K562 (cell line): ENCODE measurements around the gene CBFA2T3. TPM values are rescaled to one million over a fixed set of nuclear protein-coding genes. Genes with fewer than 3 reads are reported as not detected.

ENCODE experiments used
- ATAC-seq: fragments of 200-7000 bp; cut with Tn5 transposase; 3 replicates; pipeline ENCODE4 v1.9.1; 2020; ENCODE audit warnings: moderate library complexity
- BruUV-seq: library from RNA; stranded (reverse); fragments of 400-500 nt; replicated peaks from 2 replicates; lab custom pipeline; 2021; lab: Mats Ljungman, UMichigan
- CTCF ChIA-PET: fragments of 300-600 bp; formaldehyde crosslinking; extraction: SDS; loops from one replicate; lab custom pipeline; 2021; ENCODE audit warnings: low intra/inter-chr PET ratio; lab: Yijun Ruan, JAX
- POLR2A ChIA-PET: fragments of 300-600, 350-650 bp; sonication (Branson Sonifier 250); formaldehyde crosslinking; extraction: SDS; loops from one replicate; lab custom pipeline; 2021; ENCODE audit warnings: antibody characterized with exemption, inconsistent platforms; lab: Yijun Ruan, JAX
- DNase-seq, 4 experiments: peaks; one replicate each; pipeline versions ENCODE4 v3.0.0 to v3.0.0-alpha.2; 2011 to 2018; ENCODE audit warnings: low spot score in 3 of 4, mixed read lengths in 3 of 4; ENCODE audit errors: extremely low read depth in 1 of 4
- FAIRE-seq: peaks from 2 replicates; lab custom pipeline; 2011; peaks lifted over from hg19 to GRCh38; lab: Jason Lieb, UNC
- H2AFZ ChIP-seq: 2 replicates; pipeline ENCODE4 v1.6.0; 2011; ENCODE audit warnings: low read depth, low read length, control low read depth, inconsistent platforms
- H3K27ac ChIP-seq: fragments of 200-600 bp; 3 replicates; pipeline ENCODE4 v1.8.0; 2011; ENCODE audit warnings: low read depth, mild to moderate bottlenecking, control low read depth, inconsistent platforms, low read length, moderate library complexity, mixed read lengths; ENCODE audit errors: extremely low read depth
- H3K27me3 ChIP-seq, 2 experiments: fragments of 300-600 bp in 1 of 2; 2 replicates in 1 of 2; 3 replicates in 1 of 2; pipeline versions ENCODE4 v1.6.0 to v1.8.0; 2011; ENCODE audit warnings: inconsistent platforms in 2 of 2, low read length in 2 of 2, mild to moderate bottlenecking in 1 of 2, mixed read lengths in 1 of 2, moderate library complexity in 1 of 2; ENCODE audit not compliant: control insufficient read depth in 2 of 2, insufficient read depth in 2 of 2
- H3K36me3 ChIP-seq: fragments of 300-600 bp; 3 replicates; pipeline ENCODE4 v1.8.0; 2011; ENCODE audit warnings: mild to moderate bottlenecking, low read length, inconsistent platforms; ENCODE audit not compliant: control insufficient read depth, insufficient read depth
- H3K4me1 ChIP-seq, 2 experiments: fragments of 200-600 bp in 1 of 2; replicated peaks in 1 of 2; 2 replicates in 1 of 2; 3 replicates in 1 of 2; pipeline versions ENCODE4 v1.5.1 to v1.8.0; 2011; ENCODE audit warnings: inconsistent platforms in 2 of 2, low read length in 2 of 2, mild to moderate bottlenecking in 1 of 2, mixed read lengths in 1 of 2, moderate library complexity in 1 of 2; ENCODE audit not compliant: control insufficient read depth in 2 of 2, insufficient read depth in 2 of 2
- H3K4me2 ChIP-seq: 2 replicates; pipeline ENCODE4 v1.6.1; 2011; ENCODE audit warnings: low read length, control low read depth, inconsistent platforms, mixed read lengths; ENCODE audit not compliant: insufficient read depth
- H3K4me3 ChIP-seq: fragments of 200-600 bp; sonication (generic), shearing (Covaris generic); 2 replicates; pipeline ENCODE4 v1.5.1; 2016; ENCODE audit warnings: control low read depth, inconsistent platforms
- H3K79me2 ChIP-seq: fragments of 200-600 bp; 3 replicates; pipeline ENCODE4 v1.8.0; 2011; ENCODE audit warnings: low read length, inconsistent platforms; ENCODE audit not compliant: control insufficient read depth, insufficient read depth
- H3K9ac ChIP-seq, 2 experiments: 2 replicates each; pipeline versions ENCODE4 v1.6.0 to v1.6.1; 2011; ENCODE audit warnings: low read depth in 2 of 2, low read length in 2 of 2, control low read depth in 1 of 2, inconsistent platforms in 1 of 2, mild to moderate bottlenecking in 1 of 2, mixed read lengths in 1 of 2; ENCODE audit not compliant: insufficient read depth in 1 of 2
- H3K9me1 ChIP-seq: one replicate; pipeline ENCODE4 v1.6.0; 2011; ENCODE audit warnings: inconsistent platforms, mild to moderate bottlenecking, low read length, moderate library complexity; ENCODE audit not compliant: control insufficient read depth, insufficient read depth
- H3K9me3 ChIP-seq: replicated peaks from 2 replicates; pipeline ENCODE4 v1.5.1; 2011; ENCODE audit warnings: low read depth, low read length, inconsistent platforms; ENCODE audit not compliant: control insufficient read depth, insufficient read depth
- H4K20me1 ChIP-seq: replicated peaks from 2 replicates; pipeline ENCODE4 v1.6.1; 2011; ENCODE audit warnings: low read length, inconsistent platforms, mixed read lengths; ENCODE audit not compliant: control insufficient read depth, insufficient read depth
- C11orf30 ChIP-seq: fragments of 450-650 bp; IDR thresholded peaks from 2 replicates; pipeline ENCODE4 v1.6.1; 2016; ENCODE audit warnings: low read depth, mild to moderate bottlenecking
- GATAD2B ChIP-seq: fragments of 450-650 bp; IDR thresholded peaks from 2 replicates; pipeline ENCODE4 v1.6.1; 2017; ENCODE audit warnings: mild to moderate bottlenecking, borderline replicate concordance
- KLF10 ChIP-seq: fragments of 250-450 bp; sonication (Bioruptor Pico); IDR thresholded peaks from 2 replicates; pipeline ENCODE4 v1.6.1; 2021; ENCODE audit warnings: matching md5 sums
- MAFK ChIP-seq: IDR thresholded peaks from 2 replicates; pipeline ENCODE4 v1.6.1; 2011; ENCODE audit warnings: low read length, improper control_type of control experiment
- RAD51 ChIP-seq: fragments of 450-650 bp; IDR thresholded peaks from 2 replicates; pipeline ENCODE4 v1.7.1; 2016; ENCODE audit warnings: low read depth, mild to moderate bottlenecking, borderline replicate concordance
- SMAD2 ChIP-seq: fragments of 150-350 bp; IDR thresholded peaks from 2 replicates; pipeline ENCODE4 v1.6.1; 2014; ENCODE audit warnings: low read depth, mild to moderate bottlenecking, low read length
- SMAD3 ChIP-seq: fragments of 450-650 bp; formaldehyde crosslinking; conservative IDR thresholded peaks from 2 replicates; pipeline ENCODE4 v1.4.0; 2020; ENCODE audit warnings: mild to moderate bottlenecking
- TAF9B ChIP-seq: fragments of 450-650 bp; IDR thresholded peaks from 2 replicates; pipeline ENCODE4 v1.6.1; 2018; ENCODE audit warnings: mild to moderate bottlenecking; ENCODE audit not compliant: partially characterized antibody
- TBP ChIP-seq: optimal IDR thresholded peaks from 2 replicates; pipeline ENCODE3; 2011; ENCODE audit warnings: low read depth, low read length, improper control_type of control experiment
- ZBTB26 ChIP-seq: fragments of 450-650 bp; formaldehyde crosslinking; IDR thresholded peaks from 2 replicates; pipeline ENCODE4 v1.4.0; 2022; ENCODE audit warnings: missing genetic modification characterization
- ZNF224 ChIP-seq: sonication (generic); formaldehyde crosslinking; IDR thresholded peaks from 2 replicates; pipeline ENCODE4 v1.8.0; 2022; ENCODE audit warnings: mild to moderate bottlenecking, missing genetic modification reagents
- ZNF592 ChIP-seq: fragments of 450-650 bp; IDR thresholded peaks from 2 replicates; pipeline ENCODE4 v1.6.1; 2017; ENCODE audit warnings: antibody characterized with exemption, mild to moderate bottlenecking
- ZNF717 ChIP-seq: fragments of 250-450 bp; sonication (Bioruptor Pico); IDR thresholded peaks from 2 replicates; pipeline ENCODE4 v1.5.0; 2021
- WGBS: fragments of 100-300 bp; shearing (Covaris generic); methylation state at CpG from one replicate; pipeline ENCODE4 v1.1.6; 2016; ENCODE audit warnings: low coverage, mixed read lengths; ENCODE audit not compliant: insufficient coverage; ENCODE audit errors: missing lambda C conversion rate; 5-methylcytosine and 5-hydroxymethylcytosine counted together
- in situ Hi-C: fragments of 300-500 bp; cut with MboI; formaldehyde crosslinking; loops from 4 replicates; pipeline ENCODE4 v1.15.0; 2018; ENCODE audit warnings: inconsistent platforms, mixed read lengths
- intact Hi-C: fragments of 100-400 bp; cut with micrococcal nuclease; formaldehyde crosslinking; loops from 2 replicates; pipeline ENCODE4 v1.14.2; 2022
- polyA plus RNA-seq, 8 experiments: library from polyadenylated mRNA; depleted of rRNA in 4 of 8; stranded (reverse) in 5 of 8; unstranded in 3 of 8; fragments of >200 nt; fragmentation: Nextera tagmentation in 2 of 8; fragmentation: Illumina TruSeq in 1 of 8; extraction: Ambion mirVana in 2 of 8; extraction: Trizol in 1 of 8; gene quantifications; 2 replicates each; pipeline versions ENCODE4 v1.2.1 to v1.2.3, GENCODE V29; 2011 to 2014; ENCODE audit warnings: inconsistent platforms in 1 of 8, missing spikeins in 1 of 8
- total RNA-seq, 7 experiments: library from RNA; depleted of rRNA in 6 of 7; stranded (reverse); fragments of >200 nt in 6 of 7; fragmentation: Illumina TruSeq in 2 of 7; extraction: Trizol in 2 of 7; gene quantifications; 2 replicates each; pipeline versions ENCODE4 v1.2.1 to v1.2.3, GENCODE V29; 2011 to 2021; ENCODE audit warnings: low replicate concordance in 1 of 7

CBFA2T3 gene
- total and polyA plus RNA-seq, 9 of the 15 experiments (the other 6 are each of a cell fraction or from before 2014, with no cell fraction given): 2.3 to 145 (median 6.7) TPM

- FAIRE-seq (no peak), DNase-seq (no peak), ATAC-seq (no peak)
- peak overlapping the region in 1 of 2 experiments; percentile 73; a peak in 1 of 4 replicates for H3K9ac ChIP-seq
- ChIA-PET CTCF (no interaction called here), POLR2A (interaction anchor here (0.6 to 1.1 kb wide), 6 partner anchors 11 to 1246 kb away, joined by 3 to 4 read pairs (median 3); no protein-coding TSS in a partner anchor)
- 77% methylated on average over 11 of the region's 13 CpGs for WGBS
- no peaks in the 10 kb centered on the region for H3K9me3 ChIP-seq
- H3K4me1 ChIP-seq: peaks cover 0 to 34% of the 10 kb centered on the region in 2 experiments; a peak in 2 of 5 replicates
- H4K20me1 ChIP-seq: no peaks in the 10 kb centered on the region; the same call in 1 of the 2 replicates
- no peaks in the 10 kb centered on the region for H3K27me3 ChIP-seq
- no TSS peak for BruUV-seq
- no peak overlapping the region for H3K4me2 ChIP-seq
- H3K4me3 ChIP-seq: no peak overlapping the region
- in situ Hi-C loops (no loop called here), intact Hi-C loops (no loop called here)
- no peaks in the 10 kb centered on the region for H3K79me2 ChIP-seq
- no peaks in the 10 kb centered on the region for H3K36me3 ChIP-seq
- no peaks in the 10 kb centered on the region for H3K9me1 ChIP-seq
- H3K27ac ChIP-seq: no peak overlapping the region
- no peak overlapping the region for H2AFZ ChIP-seq
- TF ChIP-seq ZNF717 (CRISPR knock-in tag) (no peak), SMAD3 (CRISPR knock-in tag) (no peak), SMAD2 (no peak), ZBTB26 (CRISPR knock-in tag) (no peak), C11orf30 (no peak), TBP (no peak), GATAD2B (no peak), ZNF592 (no peak), TAF9B (no peak), ZNF224 (CRISPR knock-in tag) (no peak), RAD51 (no peak), MAFK (no peak), KLF10 (no peak)
These were observed 143.9 kb downstream of the CBFA2T3 start for GRCh38 chr16:88833086-88833485.
